ENCODE data around the gene PLEKHM2. TPM values are rescaled to one million over a fixed set of nuclear protein-coding genes. Genes with fewer than 3 reads are reported as not detected.

The PLEKHM2 gene
- total and polyA plus RNA-seq, 2 of the 8 experiments (the other 6 are each of a cell fraction or from before 2014, with no cell fraction given): 38.3 to 47.6 TPM

DNA sequence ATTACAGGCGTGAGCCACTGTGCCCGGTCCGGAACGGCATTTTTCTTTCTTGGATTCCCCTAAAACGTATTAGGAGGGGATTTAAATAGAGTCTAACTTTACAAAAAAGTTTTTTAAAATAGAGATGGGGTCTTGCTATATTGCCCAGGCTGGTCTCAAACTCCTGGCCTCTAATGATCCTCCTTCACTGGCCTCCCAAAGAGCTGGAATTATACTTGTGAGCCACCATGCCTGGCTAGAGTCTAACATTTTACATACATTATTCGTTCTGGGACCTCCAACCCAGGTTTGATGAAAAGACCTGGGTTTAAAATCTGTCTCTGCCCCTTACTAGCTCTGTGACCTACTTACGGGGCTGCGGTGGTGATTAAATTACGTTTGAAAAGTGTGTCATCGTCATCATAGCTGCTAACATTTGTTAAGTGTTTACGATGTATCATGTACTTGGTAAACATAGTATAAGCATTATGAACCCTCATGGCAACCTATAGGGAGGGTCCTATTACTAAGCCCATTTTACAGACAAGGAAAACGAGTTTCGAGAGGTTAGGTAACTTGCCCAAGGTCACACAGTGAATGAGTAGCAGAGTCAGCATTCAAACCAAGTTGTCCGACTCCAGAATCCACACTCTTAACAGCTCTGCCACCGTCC lies 24.5 kb downstream of the PLEKHM2 start (continued):
- TF ChIP-seq BACH1 (IDR thresholded peaks at IDR 0.05; ENCODE audit: low read length): no peak
- TF ChIP-seq, protein P1, sequence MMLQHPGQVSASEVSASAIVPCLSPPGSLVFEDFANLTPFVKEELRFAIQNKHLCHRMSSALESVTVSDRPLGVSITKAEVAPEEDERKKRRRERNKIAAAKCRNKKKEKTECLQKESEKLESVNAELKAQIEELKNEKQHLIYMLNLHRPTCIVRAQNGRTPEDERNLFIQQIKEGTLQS (IDR thresholded peaks at IDR 0.05; ENCODE audit: insufficient read depth, low read depth, low read length): no peak
- no peak for TF ChIP-seq ZNF274 (IDR thresholded peaks at IDR 0.05; ENCODE audit: borderline replicate concordance, extremely low read depth, low read length)
- TF ChIP-seq POLR2A (IDR thresholded peaks at IDR 0.05; ENCODE audit: control extremely low read depth in 1 of 2, low read depth in 2 of 2, low read length in 2 of 2): no peak
- no peak for TF ChIP-seq TAF7 (optimal IDR thresholded peaks at IDR 0.05; ENCODE audit: borderline replicate concordance, low read depth, low read length)
- no peak for TF ChIP-seq MAFK (IDR thresholded peaks at IDR 0.05; ENCODE audit: low read depth, low read length)
- no peak for TF ChIP-seq EZH2 (IDR thresholded peaks at IDR 0.05; ENCODE audit: low read depth, low read length, severe bottlenecking)
- no peak for TF ChIP-seq CREB1 (IDR thresholded peaks at IDR 0.05)

Data from H1 (cell line).